Neutrophil (primary cell): Measurements from ENCODE around the gene OPA3.

Experiments used
- H3K27ac ChIP-seq: fragments of 200-600 bp; sonication (generic); 2 replicates; pipeline ENCODE4 v1.5.1; 2016; ENCODE audit warnings: mild to moderate bottlenecking, moderate library complexity
- H3K27me3 ChIP-seq: fragments of 200-600 bp; sonication (generic); 2 replicates; pipeline ENCODE4 v1.6.0; 2016; ENCODE audit warnings: mild to moderate bottlenecking
- H3K36me3 ChIP-seq: fragments of 200-600 bp; sonication (generic); 2 replicates; pipeline ENCODE4 v1.5.1; 2017
- H3K4me1 ChIP-seq, 2 experiments: fragments of 200-600 bp in 1 of 2; sonication (generic) in 1 of 2; 1 replicate in 1 of 2; 2 replicates in 1 of 2; pipeline versions ENCODE4 v1.5.1 to v1.6.1; 2013 to 2016; ENCODE audit warnings: low read depth in 1 of 2, low read length in 1 of 2, mild to moderate bottlenecking in 1 of 2, moderate library complexity in 1 of 2; ENCODE audit not compliant: control insufficient read depth in 1 of 2, insufficient read depth in 1 of 2
- H3K4me3 ChIP-seq, 2 experiments: fragments of 200-600 bp in 1 of 2; sonication (generic) in 1 of 2; 1 replicate in 1 of 2; 2 replicates in 1 of 2; pipeline ENCODE4 v1.5.1; 2013 to 2016; ENCODE audit warnings: low read depth in 1 of 2, low read length in 1 of 2, mild to moderate bottlenecking in 1 of 2, moderate library complexity in 1 of 2
- H3K9me3 ChIP-seq: fragments of 200-600 bp; sonication (generic); 2 replicates; pipeline ENCODE4 v1.5.1; 2016
- CTCF ChIP-seq: fragments of 200-600 bp; sonication (generic); IDR thresholded peaks from 2 replicates; pipeline ENCODE4 v1.5.1; 2016; ENCODE audit warnings: antibody characterized with exemption

OPA3 gene

GRCh38 chr19:45547965-45548609 lies 36.5 kb downstream of the OPA3 start:
- Histone ChIP-seq H3K36me3 (no peaks in the 10 kb centered on the region), H3K27ac (no peak overlapping the region), H3K27me3 (no peaks in the 10 kb centered on the region), H3K4me1 (peaks cover 38 to 50% of the 10 kb centered on the region in 2 experiments), H3K4me3 (no peak overlapping the region), H3K9me3 (no peaks in the 10 kb centered on the region)
- TF ChIP-seq CTCF: no peak

- Histone ChIP-seq H3K27ac (peak overlapping the region; percentile 18), H3K9me3 (no peaks in the 10 kb centered on the region)
- TF ChIP-seq CTCF: no peak
Observed at GRCh38 chr19:45547211-45547770, 37.3 kb downstream of the OPA3 start.

GRCh38 chr19:45542234-45542668 lies 42.4 kb downstream of the OPA3 start:
- no peak for TF ChIP-seq CTCF
- Histone ChIP-seq H3K36me3 (no peaks in the 10 kb centered on the region), H3K27ac (no peak overlapping the region), H3K27me3 (no peaks in the 10 kb centered on the region), H3K4me1 (peaks cover 42 to 45% of the 10 kb centered on the region in 2 experiments), H3K9me3 (no peaks in the 10 kb centered on the region), H3K4me3 (no peak overlapping the region)

More at GRCh38 chr19:45547211-45547770, 37.3 kb downstream of the OPA3 start:
- Histone ChIP-seq H3K27me3 (no peaks in the 10 kb centered on the region), H3K4me3 (no peak overlapping the region), H3K36me3 (no peaks in the 10 kb centered on the region), H3K4me1 (peaks cover 45 to 57% of the 10 kb centered on the region in 2 experiments)

- Histone ChIP-seq H3K27me3 (no peaks in the 10 kb centered on the region), H3K9me3 (no peaks in the 10 kb centered on the region), H3K36me3 (no peaks in the 10 kb centered on the region), H3K4me1 (peaks cover 29 to 35% of the 10 kb centered on the region in 2 experiments), H3K4me3 (no peak overlapping the region), H3K27ac (no peak overlapping the region)
- no peak for TF ChIP-seq CTCF
Observed at GRCh38 chr19:45539459-45539858, 45.1 kb downstream of the OPA3 start.

- no peak for TF ChIP-seq CTCF
- H3K27me3 ChIP-seq: no peaks in the 10 kb centered on the region
- H3K4me3 ChIP-seq: no peak overlapping the region
- H3K36me3 ChIP-seq: peaks cover 31% of the 10 kb centered on the region
- no peaks in the 10 kb centered on the region for H3K9me3 ChIP-seq
- no peak overlapping the region for H3K27ac ChIP-seq
- peaks cover 29 to 36% of the 10 kb centered on the region in 2 experiments for H3K4me1 ChIP-seq
Observed at GRCh38 chr19:45531349-45531748, 53.3 kb downstream of the OPA3 start.
